Liver (tissue), 9 donors: ENCODE data around the gene SNAPC5. TPM values are rescaled to one million over a fixed set of nuclear protein-coding genes. Genes with fewer than 3 reads are reported as not detected.

ENCODE experiments used
- DNase-seq: peaks from one replicate; pipeline ENCODE4 v3.0.0-alpha.2; 2017; ENCODE audit warnings: low spot score
- H3K27ac ChIP-seq, 2 donors: one replicate each; pipeline ENCODE4 v1.7.0; 2013; ENCODE audit warnings: inconsistent platforms in 2 of 2, low read length in 2 of 2, control low read depth in 1 of 2, low read depth in 1 of 2, mild to moderate bottlenecking in 1 of 2
- H3K27me3 ChIP-seq, 4 donors: one replicate each; pipeline versions ENCODE4 v1.6.1 to v1.7.0; 2013; ENCODE audit warnings: low read length in 3 of 4, inconsistent platforms in 1 of 4, mild to moderate bottlenecking in 1 of 4, moderate library complexity in 1 of 4; ENCODE audit not compliant: control insufficient read depth in 4 of 4, insufficient read depth in 4 of 4
- H3K36me3 ChIP-seq, 4 donors: one replicate each; pipeline versions ENCODE4 v1.6.1 to v1.7.0; 2013; ENCODE audit warnings: low read length in 3 of 4, mild to moderate bottlenecking in 3 of 4, low read depth in 1 of 4, moderate library complexity in 1 of 4; ENCODE audit not compliant: control insufficient read depth in 4 of 4, insufficient read depth in 3 of 4
- H3K4me1 ChIP-seq, 4 donors: one replicate each; pipeline versions ENCODE4 v1.6.1 to v1.7.0; 2013; ENCODE audit warnings: low read length in 3 of 4, mild to moderate bottlenecking in 3 of 4, moderate library complexity in 1 of 4; ENCODE audit not compliant: control insufficient read depth in 4 of 4, insufficient read depth in 4 of 4
- H3K4me3 ChIP-seq, 3 donors: one replicate each; pipeline versions ENCODE4 v1.6.1 to v1.7.0; 2013; ENCODE audit warnings: low read length in 3 of 3, control low read depth in 1 of 3, low read depth in 1 of 3, mild to moderate bottlenecking in 1 of 3
- H3K9ac ChIP-seq, 2 donors: one replicate each; pipeline ENCODE4 v1.7.0; 2013; ENCODE audit warnings: low read length in 2 of 2, mild to moderate bottlenecking in 2 of 2, moderate library complexity in 2 of 2, control low read depth in 1 of 2, low read depth in 1 of 2
- H3K9me3 ChIP-seq, 4 donors: one replicate each; pipeline versions ENCODE4 v1.6.1 to v1.7.0; 2013; ENCODE audit warnings: low read length in 3 of 4; ENCODE audit not compliant: control insufficient read depth in 4 of 4
- EGR1 ChIP-seq, 2 donors: IDR thresholded peaks; 2 replicates each; pipeline ENCODE4 v1.6.1; 2016 to 2018; ENCODE audit warnings: antibody characterized with exemption in 2 of 2, low read depth in 2 of 2
- FOXA1 ChIP-seq: IDR thresholded peaks from 2 replicates; pipeline ENCODE4 v1.6.1; 2016; ENCODE audit warnings: antibody characterized with exemption
- FOXA2 ChIP-seq: IDR thresholded peaks from 2 replicates; pipeline ENCODE4 v1.6.1; 2016; ENCODE audit warnings: antibody characterized with exemption
- GABPA ChIP-seq, 2 donors: IDR thresholded peaks in 1 of 2; conservative IDR thresholded peaks in 1 of 2; 2 replicates each; pipeline ENCODE4 v1.6.1; 2016; ENCODE audit warnings: antibody characterized with exemption in 2 of 2, mild to moderate bottlenecking in 1 of 2, moderate library complexity in 1 of 2
- HNF4A ChIP-seq, 2 donors: conservative IDR thresholded peaks; 2 replicates each; pipeline ENCODE4 v1.6.1; 2016; ENCODE audit warnings: antibody characterized with exemption in 2 of 2, mild to moderate bottlenecking in 2 of 2
- HNF4G ChIP-seq: IDR thresholded peaks from 2 replicates; pipeline ENCODE4 v1.6.1; 2016; ENCODE audit warnings: antibody characterized with exemption
- JUND ChIP-seq, 2 donors: IDR thresholded peaks; 2 replicates each; pipeline ENCODE4 v1.6.1; 2016; ENCODE audit warnings: antibody characterized with exemption in 2 of 2
- NR2F2 ChIP-seq: IDR thresholded peaks from 2 replicates; pipeline ENCODE4 v1.6.1; 2016; ENCODE audit warnings: antibody characterized with exemption
- RAD21 ChIP-seq, 2 donors: IDR thresholded peaks; 2 replicates each; pipeline ENCODE4 v1.6.1; 2016; ENCODE audit warnings: antibody characterized with exemption in 2 of 2, mild to moderate bottlenecking in 2 of 2
- RXRA ChIP-seq, 2 donors: IDR thresholded peaks; 2 replicates each; pipeline ENCODE4 v1.6.1; 2017 to 2018; ENCODE audit warnings: antibody characterized with exemption in 2 of 2, mild to moderate bottlenecking in 1 of 2
- SP1 ChIP-seq: IDR thresholded peaks from 2 replicates; pipeline ENCODE4 v1.6.1; 2018; ENCODE audit warnings: antibody characterized with exemption, mild to moderate bottlenecking
- TAF1 ChIP-seq: conservative IDR thresholded peaks from 2 replicates; pipeline ENCODE4 v1.6.1; 2016; ENCODE audit warnings: antibody characterized with exemption, mild to moderate bottlenecking
- YY1 ChIP-seq: IDR thresholded peaks from 2 replicates; pipeline ENCODE4 v1.6.1; 2016; ENCODE audit warnings: antibody characterized with exemption, mild to moderate bottlenecking
- WGBS: extraction: QIAGEN DNeasy Blood & Tissue Kit; methylation state at CpG from one replicate; pipeline ENCODE4 v1.1.7; 2013; 5-methylcytosine and 5-hydroxymethylcytosine counted together
- polyA plus RNA-seq, 2 donors: library from polyadenylated mRNA; stranded (reverse) in 1 of 2; unstranded in 1 of 2; fragments of 200-250 nt in 1 of 2; fragments of >200 nt in 1 of 2; fragmentation: Nextera tagmentation in 1 of 2; extraction: Ambion mirVana in 1 of 2; gene quantifications; one replicate each; pipeline versions ENCODE4 v1.2.1 to v1.2.3, GENCODE V29; 2013 to 2015
- total RNA-seq, 2 donors: library from RNA; depleted of rRNA; stranded (reverse); fragments of >200 nt; gene quantifications; one replicate each; pipeline ENCODE4 v1.2.3, GENCODE V29; 2014
- TF ChIP-seq, protein P1 (sequence below): IDR thresholded peaks from 2 replicates; pipeline ENCODE4 v1.6.1; 2016; ENCODE audit warnings: antibody characterized with exemption, mild to moderate bottlenecking
- TF ChIP-seq, protein P2 (sequence below): IDR thresholded peaks from 2 replicates; pipeline ENCODE4 v1.6.1; 2016; ENCODE audit warnings: antibody characterized with exemption
- TF ChIP-seq, protein P3 (sequence below): fragments of 150-350 bp; IDR thresholded peaks from 2 replicates; pipeline ENCODE4 v1.5.1; 2017; ENCODE audit warnings: improper control_type of control experiment, low read depth, low read length; ENCODE audit not compliant: missing input control
- TF ChIP-seq, protein P4 (sequence below): IDR thresholded peaks from 2 replicates; pipeline ENCODE4 v1.6.1; 2016; ENCODE audit warnings: antibody characterized with exemption
- TF ChIP-seq, protein P5 (sequence below): IDR thresholded peaks from 2 replicates; pipeline ENCODE4 v1.6.1; 2016; ENCODE audit warnings: antibody characterized with exemption
- donor health status: healthy.
- donor health status: healthy.
- donor health status: healthy.
- donor health status: healthy.
- donor health status: healthy.

SNAPC5 gene
- total and polyA plus RNA-seq, 4 donors, result 11.3 to 24.9 (median 22.1) TPM

DNA sequence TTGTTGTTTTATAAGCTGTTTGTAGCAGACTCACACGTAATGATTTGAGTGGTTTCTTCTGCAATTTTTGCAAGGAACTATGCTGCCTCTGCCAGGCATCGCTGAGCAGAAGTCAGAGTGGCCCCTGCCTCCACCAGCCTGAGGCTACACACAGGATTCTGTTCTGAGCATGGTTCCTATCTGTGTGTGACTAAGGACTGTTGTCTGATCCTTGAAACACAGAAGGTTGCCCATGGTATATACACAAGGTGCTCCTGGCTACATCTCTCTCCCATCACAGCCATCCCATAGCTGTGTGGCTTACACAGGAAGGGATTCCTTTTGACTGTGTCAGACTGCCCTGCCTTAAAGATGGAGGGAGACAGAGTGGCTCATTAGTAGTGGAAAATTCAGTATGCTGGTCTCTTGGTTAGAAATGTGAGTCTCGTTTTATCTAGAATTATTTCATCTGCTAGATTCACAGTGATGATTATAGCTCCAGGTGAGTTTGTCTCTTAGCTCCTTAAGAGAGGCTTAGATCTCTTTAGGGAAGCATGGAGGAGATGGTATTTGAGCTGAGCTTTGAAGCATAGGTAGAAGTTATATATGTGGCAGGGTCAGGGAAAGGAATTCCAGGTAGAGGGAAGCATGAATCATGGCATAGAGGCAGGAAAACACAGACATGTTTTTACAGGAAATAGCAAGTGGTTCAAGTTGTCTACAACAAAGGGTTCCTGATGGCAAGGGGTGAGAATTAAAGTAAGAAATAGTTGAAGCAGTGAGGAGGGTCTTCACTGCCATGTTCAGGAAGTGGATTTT, 37.5 kb downstream of the SNAPC5 start:
- H3K27ac ChIP-seq, result no peak overlapping the region
- H3K9me3 ChIP-seq, result no peaks in the 10 kb centered on the region
- WGBS, result 87% methylated on average over 3 of the region's 3 CpGs
- DNase-seq, result no peak
- peaks cover 0 to 2% (median under 1%) of the 10 kb centered on the region in 4 donors for H3K36me3 ChIP-seq
- H3K4me1 ChIP-seq, result no peaks in the 10 kb centered on the region
- H3K4me3 ChIP-seq, result no peak overlapping the region
- TF ChIP-seq RAD21 (IDR thresholded peaks at IDR 0.05) (no peak), FOXA2 (no peak), SP1 (no peak), JUND (IDR thresholded peaks at IDR 0.05) (no peak), GABPA (IDR thresholded peaks at IDR 0.05 in 1 of 2, conservative IDR thresholded peaks at IDR 0.05 in 1 of 2) (no peak), NR2F2 (no peak), HNF4G (no peak), TAF1 (no peak), EGR1 (IDR thresholded peaks at IDR 0.05; ENCODE audit: low read depth in 2 of 2) (no peak), HNF4A (conservative IDR thresholded peaks at IDR 0.05) (no peak), YY1 (no peak), RXRA (IDR thresholded peaks at IDR 0.05) (no peak), FOXA1 (no peak)
- TF ChIP-seq, protein P1, sequence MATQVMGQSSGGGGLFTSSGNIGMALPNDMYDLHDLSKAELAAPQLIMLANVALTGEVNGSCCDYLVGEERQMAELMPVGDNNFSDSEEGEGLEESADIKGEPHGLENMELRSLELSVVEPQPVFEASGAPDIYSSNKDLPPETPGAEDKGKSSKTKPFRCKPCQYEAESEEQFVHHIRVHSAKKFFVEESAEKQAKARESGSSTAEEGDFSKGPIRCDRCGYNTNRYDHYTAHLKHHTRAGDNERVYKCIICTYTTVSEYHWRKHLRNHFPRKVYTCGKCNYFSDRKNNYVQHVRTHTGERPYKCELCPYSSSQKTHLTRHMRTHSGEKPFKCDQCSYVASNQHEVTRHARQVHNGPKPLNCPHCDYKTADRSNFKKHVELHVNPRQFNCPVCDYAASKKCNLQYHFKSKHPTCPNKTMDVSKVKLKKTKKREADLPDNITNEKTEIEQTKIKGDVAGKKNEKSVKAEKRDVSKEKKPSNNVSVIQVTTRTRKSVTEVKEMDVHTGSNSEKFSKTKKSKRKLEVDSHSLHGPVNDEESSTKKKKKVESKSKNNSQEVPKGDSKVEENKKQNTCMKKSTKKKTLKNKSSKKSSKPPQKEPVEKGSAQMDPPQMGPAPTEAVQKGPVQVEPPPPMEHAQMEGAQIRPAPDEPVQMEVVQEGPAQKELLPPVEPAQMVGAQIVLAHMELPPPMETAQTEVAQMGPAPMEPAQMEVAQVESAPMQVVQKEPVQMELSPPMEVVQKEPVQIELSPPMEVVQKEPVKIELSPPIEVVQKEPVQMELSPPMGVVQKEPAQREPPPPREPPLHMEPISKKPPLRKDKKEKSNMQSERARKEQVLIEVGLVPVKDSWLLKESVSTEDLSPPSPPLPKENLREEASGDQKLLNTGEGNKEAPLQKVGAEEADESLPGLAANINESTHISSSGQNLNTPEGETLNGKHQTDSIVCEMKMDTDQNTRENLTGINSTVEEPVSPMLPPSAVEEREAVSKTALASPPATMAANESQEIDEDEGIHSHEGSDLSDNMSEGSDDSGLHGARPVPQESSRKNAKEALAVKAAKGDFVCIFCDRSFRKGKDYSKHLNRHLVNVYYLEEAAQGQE, result no peak
- TF ChIP-seq, protein P2, sequence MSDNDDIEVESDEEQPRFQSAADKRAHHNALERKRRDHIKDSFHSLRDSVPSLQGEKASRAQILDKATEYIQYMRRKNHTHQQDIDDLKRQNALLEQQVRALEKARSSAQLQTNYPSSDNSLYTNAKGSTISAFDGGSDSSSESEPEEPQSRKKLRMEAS, result no peak
- TF ChIP-seq, protein P3, sequence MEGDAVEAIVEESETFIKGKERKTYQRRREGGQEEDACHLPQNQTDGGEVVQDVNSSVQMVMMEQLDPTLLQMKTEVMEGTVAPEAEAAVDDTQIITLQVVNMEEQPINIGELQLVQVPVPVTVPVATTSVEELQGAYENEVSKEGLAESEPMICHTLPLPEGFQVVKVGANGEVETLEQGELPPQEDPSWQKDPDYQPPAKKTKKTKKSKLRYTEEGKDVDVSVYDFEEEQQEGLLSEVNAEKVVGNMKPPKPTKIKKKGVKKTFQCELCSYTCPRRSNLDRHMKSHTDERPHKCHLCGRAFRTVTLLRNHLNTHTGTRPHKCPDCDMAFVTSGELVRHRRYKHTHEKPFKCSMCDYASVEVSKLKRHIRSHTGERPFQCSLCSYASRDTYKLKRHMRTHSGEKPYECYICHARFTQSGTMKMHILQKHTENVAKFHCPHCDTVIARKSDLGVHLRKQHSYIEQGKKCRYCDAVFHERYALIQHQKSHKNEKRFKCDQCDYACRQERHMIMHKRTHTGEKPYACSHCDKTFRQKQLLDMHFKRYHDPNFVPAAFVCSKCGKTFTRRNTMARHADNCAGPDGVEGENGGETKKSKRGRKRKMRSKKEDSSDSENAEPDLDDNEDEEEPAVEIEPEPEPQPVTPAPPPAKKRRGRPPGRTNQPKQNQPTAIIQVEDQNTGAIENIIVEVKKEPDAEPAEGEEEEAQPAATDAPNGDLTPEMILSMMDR, result no peak
- TF ChIP-seq, protein P4, sequence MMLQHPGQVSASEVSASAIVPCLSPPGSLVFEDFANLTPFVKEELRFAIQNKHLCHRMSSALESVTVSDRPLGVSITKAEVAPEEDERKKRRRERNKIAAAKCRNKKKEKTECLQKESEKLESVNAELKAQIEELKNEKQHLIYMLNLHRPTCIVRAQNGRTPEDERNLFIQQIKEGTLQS, result no peak
- TF ChIP-seq, protein P5, sequence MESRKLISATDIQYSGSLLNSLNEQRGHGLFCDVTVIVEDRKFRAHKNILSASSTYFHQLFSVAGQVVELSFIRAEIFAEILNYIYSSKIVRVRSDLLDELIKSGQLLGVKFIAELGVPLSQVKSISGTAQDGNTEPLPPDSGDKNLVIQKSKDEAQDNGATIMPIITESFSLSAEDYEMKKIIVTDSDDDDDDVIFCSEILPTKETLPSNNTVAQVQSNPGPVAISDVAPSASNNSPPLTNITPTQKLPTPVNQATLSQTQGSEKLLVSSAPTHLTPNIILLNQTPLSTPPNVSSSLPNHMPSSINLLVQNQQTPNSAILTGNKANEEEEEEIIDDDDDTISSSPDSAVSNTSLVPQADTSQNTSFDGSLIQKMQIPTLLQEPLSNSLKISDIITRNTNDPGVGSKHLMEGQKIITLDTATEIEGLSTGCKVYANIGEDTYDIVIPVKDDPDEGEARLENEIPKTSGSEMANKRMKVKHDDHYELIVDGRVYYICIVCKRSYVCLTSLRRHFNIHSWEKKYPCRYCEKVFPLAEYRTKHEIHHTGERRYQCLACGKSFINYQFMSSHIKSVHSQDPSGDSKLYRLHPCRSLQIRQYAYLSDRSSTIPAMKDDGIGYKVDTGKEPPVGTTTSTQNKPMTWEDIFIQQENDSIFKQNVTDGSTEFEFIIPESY, result no peak
- no peaks in the 10 kb centered on the region for H3K27me3 ChIP-seq
- H3K9ac ChIP-seq, result no peak overlapping the region
